Panc1 (cell line): ENCODE measurements around the gene PLEKHO1.

ENCODE experiments used
- CTCF ChIP-seq: fragments of 450-650 bp; IDR thresholded peaks from 2 replicates; pipeline ENCODE4 v1.5.1; 2017; ENCODE audit warnings: mild to moderate bottlenecking
- POLR2AphosphoS5 ChIP-seq: IDR thresholded peaks from 2 replicates; pipeline ENCODE4 v1.6.1; 2012; ENCODE audit warnings: mild to moderate bottlenecking, low read depth, low read length, moderate library complexity
- SIN3A ChIP-seq: IDR thresholded peaks from 2 replicates; pipeline ENCODE4 v1.6.1; 2012; ENCODE audit warnings: low read depth, mild to moderate bottlenecking, low read length, moderate library complexity, borderline replicate concordance; ENCODE audit not compliant: insufficient read depth
- TCF7L2 ChIP-seq: IDR thresholded peaks from 2 replicates; pipeline ENCODE4 v1.6.1; 2011; ENCODE audit warnings: mild to moderate bottlenecking, low read depth, low read length, inconsistent platforms
- TF ChIP-seq, protein P1 (sequence below), 2 experiments: IDR thresholded peaks; 2 replicates each; pipeline ENCODE4 v1.6.1; 2011 to 2012; ENCODE audit warnings: low read depth in 2 of 2, control low read depth in 1 of 2, low read length in 1 of 2, mild to moderate bottlenecking in 1 of 2, moderate library complexity in 1 of 2; ENCODE audit not compliant: insufficient read depth in 1 of 2

DNA sequence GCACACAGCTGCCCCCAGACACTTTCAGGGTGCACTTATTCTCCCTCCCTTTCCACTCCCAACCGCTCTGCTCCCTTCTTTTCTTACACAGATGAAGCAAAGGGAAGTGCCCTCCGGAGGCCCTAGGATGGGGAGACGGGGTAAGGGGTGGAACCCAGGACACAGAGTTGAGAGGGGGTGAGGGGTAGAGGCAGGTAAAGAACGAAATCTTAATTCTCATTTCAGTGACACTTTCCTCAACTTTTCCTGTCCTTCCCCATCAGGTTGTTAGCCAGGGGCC is 12.8 kb downstream of the PLEKHO1 start:
- TF ChIP-seq CTCF (no peak), POLR2AphosphoS5 (no peak), SIN3A (no peak), TCF7L2 (no peak)
- TF ChIP-seq, protein P1, sequence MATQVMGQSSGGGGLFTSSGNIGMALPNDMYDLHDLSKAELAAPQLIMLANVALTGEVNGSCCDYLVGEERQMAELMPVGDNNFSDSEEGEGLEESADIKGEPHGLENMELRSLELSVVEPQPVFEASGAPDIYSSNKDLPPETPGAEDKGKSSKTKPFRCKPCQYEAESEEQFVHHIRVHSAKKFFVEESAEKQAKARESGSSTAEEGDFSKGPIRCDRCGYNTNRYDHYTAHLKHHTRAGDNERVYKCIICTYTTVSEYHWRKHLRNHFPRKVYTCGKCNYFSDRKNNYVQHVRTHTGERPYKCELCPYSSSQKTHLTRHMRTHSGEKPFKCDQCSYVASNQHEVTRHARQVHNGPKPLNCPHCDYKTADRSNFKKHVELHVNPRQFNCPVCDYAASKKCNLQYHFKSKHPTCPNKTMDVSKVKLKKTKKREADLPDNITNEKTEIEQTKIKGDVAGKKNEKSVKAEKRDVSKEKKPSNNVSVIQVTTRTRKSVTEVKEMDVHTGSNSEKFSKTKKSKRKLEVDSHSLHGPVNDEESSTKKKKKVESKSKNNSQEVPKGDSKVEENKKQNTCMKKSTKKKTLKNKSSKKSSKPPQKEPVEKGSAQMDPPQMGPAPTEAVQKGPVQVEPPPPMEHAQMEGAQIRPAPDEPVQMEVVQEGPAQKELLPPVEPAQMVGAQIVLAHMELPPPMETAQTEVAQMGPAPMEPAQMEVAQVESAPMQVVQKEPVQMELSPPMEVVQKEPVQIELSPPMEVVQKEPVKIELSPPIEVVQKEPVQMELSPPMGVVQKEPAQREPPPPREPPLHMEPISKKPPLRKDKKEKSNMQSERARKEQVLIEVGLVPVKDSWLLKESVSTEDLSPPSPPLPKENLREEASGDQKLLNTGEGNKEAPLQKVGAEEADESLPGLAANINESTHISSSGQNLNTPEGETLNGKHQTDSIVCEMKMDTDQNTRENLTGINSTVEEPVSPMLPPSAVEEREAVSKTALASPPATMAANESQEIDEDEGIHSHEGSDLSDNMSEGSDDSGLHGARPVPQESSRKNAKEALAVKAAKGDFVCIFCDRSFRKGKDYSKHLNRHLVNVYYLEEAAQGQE (IDR thresholded peaks at IDR 0.05; ENCODE audit: insufficient read depth in 1 of 2, low read depth in 2 of 2, low read length in 1 of 2) = no peak
